ENCODE measurements around the gene RFC2. TPM values are rescaled to one million over a fixed set of nuclear protein-coding genes. Genes with fewer than 3 reads are reported as not detected.

The RFC2 gene
- total and polyA plus RNA-seq, 10 of the 15 experiments (the other 5 are each of a cell fraction or from before 2014, with no cell fraction given), result 25.8 to 145 (median 90.9) TPM

- TF ChIP-seq EGR1 (IDR thresholded peaks at IDR 0.05; ENCODE audit: borderline replicate concordance in 1 of 2, low read depth in 2 of 2, low read length in 2 of 2) (no peak), PML (IDR thresholded peaks at IDR 0.05; ENCODE audit: low read length) (no peak), ZNF687 (IDR thresholded peaks at IDR 0.05) (peak; percentile 50), BACH1 (IDR thresholded peaks at IDR 0.05; ENCODE audit: borderline replicate concordance) (no peak), DPF2 (IDR thresholded peaks at IDR 0.05) (no peak), JUNB (IDR thresholded peaks at IDR 0.05) (no peak), ZNF384 (IDR thresholded peaks at IDR 0.05; ENCODE audit: borderline replicate concordance, low read depth, low read length) (no peak), BHLHE40 (IDR thresholded peaks at IDR 0.05; ENCODE audit: borderline replicate concordance in 1 of 2, low read depth in 2 of 2, low read length in 1 of 2) (0 out of 4 replicates have a peak, but pooled peaks of 1 of the 2 experiments have one; percentile 25), FOXM1 (IDR thresholded peaks at IDR 0.05; ENCODE audit: low read depth, low read length) (no peak), POLR2A (IDR thresholded peaks at IDR 0.05; ENCODE audit: low read depth, low read length) (no peak), YBX1 (IDR thresholded peaks at IDR 0.05) (no peak), SUPT20H (IDR thresholded peaks at IDR 0.05; ENCODE audit: borderline replicate concordance, control insufficient read depth, low read depth, low read length) (no peak), CBFB (IDR thresholded peaks at IDR 0.05; ENCODE audit: low read depth) (0 out of 2 replicates have a peak, but pooled peaks have one; percentile 4), ATF2 (IDR thresholded peaks at IDR 0.05; ENCODE audit: low read length) (no peak), GATAD2B (conservative IDR thresholded peaks at IDR 0.05; ENCODE audit: low read depth) (0 out of 2 replicates have a peak, but pooled peaks have one; percentile 39), PAX8 (IDR thresholded peaks at IDR 0.05) (no peak)
- TF ChIP-seq, protein P1, sequence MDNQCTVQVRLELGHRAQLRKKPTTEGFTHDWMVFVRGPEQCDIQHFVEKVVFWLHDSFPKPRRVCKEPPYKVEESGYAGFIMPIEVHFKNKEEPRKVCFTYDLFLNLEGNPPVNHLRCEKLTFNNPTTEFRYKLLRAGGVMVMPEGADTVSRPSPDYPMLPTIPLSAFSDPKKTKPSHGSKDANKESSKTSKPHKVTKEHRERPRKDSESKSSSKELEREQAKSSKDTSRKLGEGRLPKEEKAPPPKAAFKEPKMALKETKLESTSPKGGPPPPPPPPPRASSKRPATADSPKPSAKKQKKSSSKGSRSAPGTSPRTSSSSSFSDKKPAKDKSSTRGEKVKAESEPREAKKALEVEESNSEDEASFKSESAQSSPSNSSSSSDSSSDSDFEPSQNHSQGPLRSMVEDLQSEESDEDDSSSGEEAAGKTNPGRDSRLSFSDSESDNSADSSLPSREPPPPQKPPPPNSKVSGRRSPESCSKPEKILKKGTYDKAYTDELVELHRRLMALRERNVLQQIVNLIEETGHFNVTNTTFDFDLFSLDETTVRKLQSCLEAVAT (IDR thresholded peaks at IDR 0.05), result peak; percentile 87
- TF ChIP-seq, protein P2, sequence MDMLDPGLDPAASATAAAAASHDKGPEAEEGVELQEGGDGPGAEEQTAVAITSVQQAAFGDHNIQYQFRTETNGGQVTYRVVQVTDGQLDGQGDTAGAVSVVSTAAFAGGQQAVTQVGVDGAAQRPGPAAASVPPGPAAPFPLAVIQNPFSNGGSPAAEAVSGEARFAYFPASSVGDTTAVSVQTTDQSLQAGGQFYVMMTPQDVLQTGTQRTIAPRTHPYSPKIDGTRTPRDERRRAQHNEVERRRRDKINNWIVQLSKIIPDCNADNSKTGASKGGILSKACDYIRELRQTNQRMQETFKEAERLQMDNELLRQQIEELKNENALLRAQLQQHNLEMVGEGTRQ (IDR thresholded peaks at IDR 0.05; ENCODE audit: borderline replicate concordance, low read depth, low read length), result no peak
- TF ChIP-seq, protein P3, sequence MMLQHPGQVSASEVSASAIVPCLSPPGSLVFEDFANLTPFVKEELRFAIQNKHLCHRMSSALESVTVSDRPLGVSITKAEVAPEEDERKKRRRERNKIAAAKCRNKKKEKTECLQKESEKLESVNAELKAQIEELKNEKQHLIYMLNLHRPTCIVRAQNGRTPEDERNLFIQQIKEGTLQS (IDR thresholded peaks at IDR 0.05; ENCODE audit: borderline replicate concordance, extremely low read depth, low read depth, low read length), result no peak
Measured at GRCh38 chr7:74214816-74215630, 39.2 kb downstream of the RFC2 start (continued).
